Rectal smooth muscle tissue (tissue), 1 donor: ENCODE results near the gene ITPRIP.

ENCODE experiments used
- H3K27ac ChIP-seq: one replicate; pipeline ENCODE4 v1.7.0; 2013; ENCODE audit warnings: low read depth, low read length, inconsistent platforms
- H3K27me3 ChIP-seq: one replicate; pipeline ENCODE4 v1.7.0; 2013; ENCODE audit warnings: low read length; ENCODE audit not compliant: control insufficient read depth, insufficient read depth
- H3K36me3 ChIP-seq: one replicate; pipeline ENCODE4 v1.7.0; 2013; ENCODE audit warnings: low read length; ENCODE audit not compliant: control insufficient read depth, insufficient read depth
- H3K4me1 ChIP-seq: one replicate; pipeline ENCODE4 v1.7.0; 2013; ENCODE audit warnings: low read length; ENCODE audit not compliant: control insufficient read depth, insufficient read depth
- H3K4me3 ChIP-seq: one replicate; pipeline ENCODE4 v1.7.0; 2013; ENCODE audit warnings: low read length
- H3K9ac ChIP-seq: one replicate; pipeline ENCODE4 v1.7.0; 2013; ENCODE audit warnings: low read length

Gene ITPRIP

GRCh38 chr10:104297697-104298660 is 40.3 kb downstream of the ITPRIP start:
- H3K27ac ChIP-seq, result no peak overlapping the region
- no peaks in the 10 kb centered on the region for H3K27me3 ChIP-seq
- H3K9ac ChIP-seq, result no peak overlapping the region
- no peaks in the 10 kb centered on the region for H3K36me3 ChIP-seq
- H3K4me3 ChIP-seq, result no peak overlapping the region
- H3K4me1 ChIP-seq, result peaks cover 16% of the 10 kb centered on the region

- H3K4me1 ChIP-seq, result peaks cover 16% of the 10 kb centered on the region
- H3K36me3 ChIP-seq, result no peaks in the 10 kb centered on the region
- no peak overlapping the region for H3K4me3 ChIP-seq
- no peak overlapping the region for H3K27ac ChIP-seq
- no peaks in the 10 kb centered on the region for H3K27me3 ChIP-seq
- no peak overlapping the region for H3K9ac ChIP-seq
These were observed 41.4 kb downstream of the ITPRIP start for GRCh38 chr10:104296687-104297436.

- Histone ChIP-seq H3K27me3 (no peaks in the 10 kb centered on the region), H3K4me3 (no peak overlapping the region), H3K4me1 (no peaks in the 10 kb centered on the region), H3K36me3 (no peaks in the 10 kb centered on the region), H3K9ac (no peak overlapping the region), H3K27ac (no peak overlapping the region)
These were observed 44.4 kb downstream of the ITPRIP start for GRCh38 chr10:104293781-104294321.

DNA sequence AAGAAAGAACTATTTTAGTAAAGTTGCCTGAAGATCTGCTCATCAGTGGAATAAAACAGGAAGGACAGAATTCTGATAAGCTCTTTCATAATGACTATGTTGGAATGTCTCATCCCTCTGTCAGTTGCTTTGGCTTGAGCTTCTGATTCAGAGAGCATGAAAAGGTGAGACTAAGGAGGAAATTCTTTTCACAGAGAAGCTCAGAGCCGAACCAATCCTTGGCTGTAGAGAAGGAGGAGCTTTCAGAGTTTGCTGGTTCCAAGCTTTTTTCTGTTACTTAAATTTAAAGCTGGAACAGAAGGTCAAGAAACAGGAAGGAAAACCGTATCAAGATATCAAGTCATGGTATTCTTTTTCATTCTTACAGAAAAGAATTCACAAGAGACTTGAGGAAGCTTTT is 45.3 kb downstream of the ITPRIP start:
- Histone ChIP-seq H3K4me1 (no peaks in the 10 kb centered on the region), H3K36me3 (no peaks in the 10 kb centered on the region), H3K27ac (no peak overlapping the region), H3K9ac (no peak overlapping the region), H3K27me3 (no peaks in the 10 kb centered on the region), H3K4me3 (no peak overlapping the region)

GRCh38 chr10:104291439-104291951 is 46.8 kb downstream of the ITPRIP start:
- Histone ChIP-seq H3K27ac (no peak overlapping the region), H3K4me1 (no peaks in the 10 kb centered on the region), H3K27me3 (no peaks in the 10 kb centered on the region), H3K36me3 (no peaks in the 10 kb centered on the region), H3K9ac (no peak overlapping the region), H3K4me3 (no peak overlapping the region)

- H3K27me3 ChIP-seq, result no peaks in the 10 kb centered on the region
- no peaks in the 10 kb centered on the region for H3K4me1 ChIP-seq
- no peak overlapping the region for H3K27ac ChIP-seq
- H3K36me3 ChIP-seq, result no peaks in the 10 kb centered on the region
- H3K4me3 ChIP-seq, result no peak overlapping the region
- no peak overlapping the region for H3K9ac ChIP-seq
These were observed 49.9 kb downstream of the ITPRIP start for GRCh38 chr10:104288355-104288754.

DNA sequence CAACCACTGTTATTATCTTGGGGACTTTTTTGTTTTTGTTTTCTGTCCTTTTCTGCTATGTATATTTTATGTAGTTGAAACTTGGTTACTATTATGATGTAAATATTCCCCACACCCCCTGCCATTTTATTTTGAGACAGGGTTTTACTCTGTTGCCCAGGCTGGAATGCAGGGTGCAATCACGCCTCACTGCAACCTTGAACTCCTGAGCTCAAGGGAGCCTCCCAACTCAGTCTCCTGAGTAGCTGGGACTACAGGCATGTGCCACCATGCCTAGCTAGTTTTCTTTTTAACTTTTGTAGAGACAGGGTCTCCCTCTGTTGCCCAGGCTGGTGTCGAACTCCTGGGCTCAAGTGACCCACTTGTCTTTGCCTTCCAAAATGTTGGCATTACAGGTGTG is 51.3 kb downstream of the ITPRIP start:
- H3K9ac ChIP-seq, result no peak overlapping the region
- no peaks in the 10 kb centered on the region for H3K36me3 ChIP-seq
- no peak overlapping the region for H3K4me3 ChIP-seq
- H3K27ac ChIP-seq, result no peak overlapping the region
- H3K4me1 ChIP-seq, result no peaks in the 10 kb centered on the region
- no peaks in the 10 kb centered on the region for H3K27me3 ChIP-seq

DNA sequence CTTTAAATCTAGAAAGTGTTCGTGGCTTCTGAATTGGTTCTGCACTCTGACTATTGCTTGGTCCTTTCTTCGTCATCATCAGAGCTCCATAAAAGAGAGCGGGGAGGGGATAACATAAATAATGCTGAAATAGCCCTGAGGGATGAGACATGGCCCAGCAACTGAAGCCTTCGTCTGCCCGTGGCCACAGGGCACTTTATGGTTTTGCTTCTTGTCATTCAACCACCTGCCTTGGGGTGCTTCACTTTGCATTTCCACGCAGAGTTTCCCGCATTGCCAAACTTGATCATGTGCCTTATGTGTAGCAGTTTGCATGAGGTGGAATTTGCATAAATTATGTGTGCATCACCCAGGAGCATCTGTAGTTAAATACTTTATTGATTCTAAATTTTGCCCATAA is 53.4 kb downstream of the ITPRIP start:
- Histone ChIP-seq H3K4me1 (no peaks in the 10 kb centered on the region), H3K4me3 (no peak overlapping the region), H3K27me3 (no peaks in the 10 kb centered on the region), H3K9ac (no peak overlapping the region), H3K27ac (no peak overlapping the region), H3K36me3 (no peaks in the 10 kb centered on the region)

DNA sequence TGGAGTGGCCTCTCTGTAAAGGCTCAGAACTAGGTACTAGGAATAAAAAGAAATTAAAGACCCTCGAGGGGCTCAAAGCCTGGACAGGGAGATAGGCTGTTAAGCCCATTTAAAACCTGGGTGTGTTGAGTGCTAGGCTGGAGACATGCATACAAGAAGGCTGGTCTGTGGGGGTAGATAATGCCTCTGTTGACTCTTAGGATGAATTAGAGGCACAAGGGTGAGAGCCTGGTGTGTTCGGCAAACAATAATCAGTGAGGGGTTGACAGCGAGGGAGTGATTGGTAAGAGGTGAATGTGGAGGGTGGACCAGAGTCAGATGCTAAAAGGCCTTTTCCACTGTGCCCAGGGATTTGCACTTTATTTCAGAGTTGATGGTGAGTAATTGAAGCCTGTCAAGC is 56.6 kb downstream of the ITPRIP start:
- H3K9ac ChIP-seq, result no peak overlapping the region
- H3K36me3 ChIP-seq, result no peaks in the 10 kb centered on the region
- H3K27me3 ChIP-seq, result no peaks in the 10 kb centered on the region
- no peaks in the 10 kb centered on the region for H3K4me1 ChIP-seq
- H3K27ac ChIP-seq, result no peak overlapping the region
- H3K4me3 ChIP-seq, result no peak overlapping the region

DNA sequence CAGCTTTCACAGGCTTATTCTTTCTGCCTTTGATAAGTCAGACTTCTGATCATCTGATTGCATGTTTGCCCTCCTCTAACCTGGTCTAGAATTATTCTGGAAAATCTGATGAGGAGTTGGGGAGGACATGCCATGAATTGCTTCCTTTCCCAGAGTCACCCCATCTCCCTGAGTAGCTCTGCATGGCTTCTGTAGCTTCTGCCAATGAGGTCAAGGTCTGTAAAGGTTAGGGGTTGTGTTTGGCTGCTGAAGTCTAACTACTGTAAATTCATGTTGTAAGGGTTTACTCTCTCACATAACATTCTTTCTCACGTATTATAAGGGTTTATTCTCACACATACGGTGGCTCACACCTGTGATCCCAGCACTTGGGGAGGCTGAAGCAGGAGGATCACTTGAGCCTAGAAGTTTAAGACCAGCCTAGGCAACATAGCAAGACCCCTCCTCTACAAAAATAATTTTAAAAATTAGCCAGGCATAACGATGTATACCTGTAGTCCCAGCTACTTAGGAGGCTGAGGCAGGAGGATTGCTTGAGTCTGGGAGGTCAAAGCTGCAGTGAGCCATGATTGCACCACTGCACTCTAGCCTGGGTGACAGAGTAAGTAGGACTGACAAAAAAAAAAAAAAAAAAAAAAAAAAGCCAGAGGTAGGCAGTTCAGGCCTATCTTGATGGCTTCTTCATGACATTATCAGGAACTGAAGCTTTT is 58.6 kb downstream of the ITPRIP start:
- Histone ChIP-seq H3K9ac (no peak overlapping the region), H3K27me3 (no peaks in the 10 kb centered on the region), H3K27ac (no peak overlapping the region), H3K4me1 (no peaks in the 10 kb centered on the region), H3K36me3 (no peaks in the 10 kb centered on the region), H3K4me3 (no peak overlapping the region)

DNA sequence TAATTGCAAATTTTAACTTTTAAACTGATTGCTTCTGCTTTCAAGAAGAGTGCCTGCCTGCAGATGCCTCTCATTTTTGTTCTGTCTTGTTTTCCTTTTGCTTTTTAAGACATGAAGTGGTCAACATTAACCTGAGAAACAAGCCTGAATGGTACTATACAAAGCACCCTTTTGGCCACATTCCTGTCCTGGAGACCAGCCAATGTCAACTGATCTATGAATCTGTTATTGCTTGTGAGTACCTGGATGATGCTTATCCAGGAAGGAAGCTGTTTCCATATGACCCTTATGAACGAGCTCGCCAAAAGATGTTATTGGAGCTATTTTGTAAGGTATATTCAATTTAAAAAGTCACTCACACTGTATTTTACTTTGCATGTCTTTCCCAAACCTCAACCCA is 60.5 kb downstream of the ITPRIP start:
- H3K27ac ChIP-seq, result no peak overlapping the region
- no peak overlapping the region for H3K4me3 ChIP-seq
- H3K27me3 ChIP-seq, result no peaks in the 10 kb centered on the region
- H3K4me1 ChIP-seq, result no peaks in the 10 kb centered on the region
- no peaks in the 10 kb centered on the region for H3K36me3 ChIP-seq
- no peak overlapping the region for H3K9ac ChIP-seq

DNA sequence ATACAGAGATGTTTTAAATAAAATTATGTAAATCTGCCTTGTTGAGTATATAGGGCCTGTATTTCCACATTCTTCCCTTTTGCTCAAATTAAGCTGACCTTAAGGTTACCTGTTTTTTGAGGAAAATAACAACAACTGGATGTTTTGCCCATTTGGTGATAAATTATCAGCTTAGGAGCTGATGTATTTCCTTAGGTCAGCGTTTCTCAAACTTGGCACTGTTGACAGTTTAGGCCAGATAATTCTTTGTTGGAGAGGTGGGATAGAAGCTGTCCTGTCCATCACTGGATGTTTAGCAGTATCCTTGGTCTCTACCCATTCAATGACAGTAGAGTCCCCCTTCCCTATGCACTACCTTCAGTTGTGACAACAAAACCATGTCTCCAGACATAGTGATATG is 62.1 kb downstream of the ITPRIP start:
- no peak overlapping the region for H3K27ac ChIP-seq
- no peaks in the 10 kb centered on the region for H3K27me3 ChIP-seq
- no peak overlapping the region for H3K9ac ChIP-seq
- H3K4me3 ChIP-seq, result no peak overlapping the region
- H3K4me1 ChIP-seq, result no peaks in the 10 kb centered on the region
- no peaks in the 10 kb centered on the region for H3K36me3 ChIP-seq
